ENCODE results near the gene LCE2B. TPM values are rescaled to one million over a fixed set of nuclear protein-coding genes. Genes with fewer than 3 reads are reported as not detected.
"Not testable (repeated sequence)": the region's sequence is repeated elsewhere in the genome, so short reads cannot be mapped to it uniquely, and the experiment has no call there.

The LCE2B gene
- total RNA-seq, 3 donors from 2014 or later: not detected

DNA sequence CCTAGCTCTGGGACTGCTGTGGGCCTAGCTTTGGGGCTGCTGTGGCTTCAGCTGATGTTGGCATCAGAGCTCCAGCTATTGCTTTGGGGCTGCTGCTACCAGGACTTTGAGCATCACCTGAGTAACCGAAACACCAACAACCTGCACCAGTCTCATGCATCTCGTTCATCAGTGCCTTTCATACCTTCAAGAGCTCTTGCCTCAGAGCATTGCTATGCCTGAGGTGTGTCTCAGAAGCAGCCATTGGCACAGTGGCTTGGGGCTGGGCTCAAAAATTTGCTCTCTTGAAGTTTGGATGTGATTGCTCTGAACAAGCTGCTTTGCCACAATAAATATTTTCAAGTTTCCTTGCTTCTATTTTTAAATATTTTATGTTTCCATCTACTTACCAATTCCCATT, 29.5 kb upstream of the LCE2B start:
- intact Hi-C loops (cut with DNase I; ENCODE audit: low total_unique reads): no loop called here
- Histone ChIP-seq H3K9me3 (no peaks in the 10 kb centered on the region), H3K27me3 (no peaks in the 10 kb centered on the region), H3K4me1 (no peaks in the 10 kb centered on the region), H3K27ac (no peak overlapping the region), H3K36me3 (no peaks in the 10 kb centered on the region), H3K4me3 (no peak overlapping the region)
- TF ChIP-seq POLR2A (IDR thresholded peaks at IDR 0.05) (no peak), POLR2AphosphoS5 (IDR thresholded peaks at IDR 0.05) (no peak), CTCF (IDR thresholded peaks at IDR 0.05) (no peak)
- no peak for DNase-seq (ENCODE audit: low spot score in 2 of 2)

GRCh38 chr1:152657677-152658076, 28.2 kb upstream of the LCE2B start:
- TF ChIP-seq POLR2A (IDR thresholded peaks at IDR 0.05): no peak
- TF ChIP-seq CTCF (IDR thresholded peaks at IDR 0.05): no peak
- no peak for TF ChIP-seq POLR2AphosphoS5 (IDR thresholded peaks at IDR 0.05)
- Histone ChIP-seq H3K27ac (no peak overlapping the region), H3K36me3 (no peaks in the 10 kb centered on the region), H3K4me1 (no peaks in the 10 kb centered on the region), H3K4me3 (no peak overlapping the region), H3K27me3 (no peaks in the 10 kb centered on the region), H3K9me3 (no peaks in the 10 kb centered on the region)
- intact Hi-C loops (cut with DNase I; ENCODE audit: low total_unique reads): no loop called here
- DNase-seq (ENCODE audit: low spot score in 2 of 2): no peak

DNA sequence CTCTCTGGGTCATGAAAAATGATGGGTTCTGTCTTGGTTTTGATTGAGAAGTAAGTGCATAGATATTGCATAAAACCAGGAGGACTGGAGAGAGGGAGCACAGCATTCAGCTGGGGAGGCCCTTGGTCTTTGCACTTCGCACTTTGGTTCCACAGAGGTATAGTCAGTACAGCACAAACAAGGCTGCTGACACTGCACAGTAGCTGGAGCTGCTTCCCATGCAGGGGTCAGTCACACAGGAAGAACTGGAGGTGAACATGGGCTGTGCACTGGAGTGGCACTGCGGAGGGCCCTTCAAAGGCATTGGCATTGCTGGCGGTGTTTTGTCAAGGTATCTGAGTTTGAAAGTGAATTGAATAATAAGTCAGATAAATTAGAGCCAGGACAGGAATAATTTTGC, 27.3 kb upstream of the LCE2B start:
- Histone ChIP-seq H3K27me3 (peaks cover 0 to 5% of the 10 kb centered on the region in 2 donors), H3K4me3 (no peak overlapping the region), H3K9me3 (no peaks in the 10 kb centered on the region), H3K27ac (no peak overlapping the region), H3K4me1 (no peaks in the 10 kb centered on the region), H3K36me3 (no peaks in the 10 kb centered on the region)
- no peak for DNase-seq (ENCODE audit: low spot score in 2 of 2)
- TF ChIP-seq POLR2AphosphoS5 (IDR thresholded peaks at IDR 0.05) (no peak), CTCF (IDR thresholded peaks at IDR 0.05) (no peak)
- intact Hi-C loops (cut with DNase I; ENCODE audit: low total_unique reads): no loop called here

- TF ChIP-seq CTCF (IDR thresholded peaks at IDR 0.05) (no peak), POLR2A (IDR thresholded peaks at IDR 0.05) (no peak), POLR2AphosphoS5 (IDR thresholded peaks at IDR 0.05) (no peak)
- Histone ChIP-seq H3K27me3 (peaks cover 2 to 5% of the 10 kb centered on the region in 2 donors), H3K4me1 (no peaks in the 10 kb centered on the region), H3K9me3 (no peaks in the 10 kb centered on the region), H3K27ac (no peak within 1 kb of the TSS), H3K4me3 (no peak within 1 kb of the TSS), H3K36me3 (no peaks in the 10 kb centered on the region)
- intact Hi-C loops (cut with DNase I; ENCODE audit: low total_unique reads): no loop called here
- no peak for DNase-seq (ENCODE audit: low spot score in 2 of 2)
These were observed 22.8 kb upstream of the LCE2B start, which contains the start of gene LCE2D for GRCh38 chr1:152663098-152663497. Gene LCE2D (plus strand): TSS chr1:152663380. CDS start chr1:152664106, 726 bp downstream.

GRCh38 chr1:152666171-152666570, 19.8 kb upstream of the LCE2B start:
- DNase-seq (ENCODE audit: low spot score in 2 of 2); H3K27ac ChIP-seq; H3K4me1 ChIP-seq; H3K4me3 ChIP-seq; H3K27me3 ChIP-seq; H3K9me3 ChIP-seq; intact Hi-C loops (cut with DNase I; ENCODE audit: low total_unique reads); H3K36me3 ChIP-seq: not testable (repeated sequence)

DNA sequence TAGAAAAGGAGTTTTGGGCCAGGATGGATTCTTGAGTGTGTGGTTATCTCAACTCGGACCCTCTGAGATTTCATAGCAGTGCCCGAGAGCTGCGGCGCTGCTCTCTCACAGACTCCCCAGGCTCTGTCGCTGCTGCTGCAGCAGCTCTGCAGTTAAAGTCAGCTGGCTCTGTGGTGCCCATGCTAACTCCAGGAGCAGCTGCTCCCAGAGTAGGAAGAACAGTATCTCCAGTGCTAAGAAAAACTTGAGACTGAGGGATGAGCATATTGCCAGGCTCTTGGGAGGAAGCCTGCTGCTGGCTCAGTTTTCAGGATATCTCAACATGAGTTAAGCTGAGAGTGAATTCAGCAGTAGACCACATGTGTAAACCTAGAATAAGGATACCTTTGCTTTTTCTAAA, 18.3 kb upstream of the LCE2B start:
- no peaks in the 10 kb centered on the region for H3K4me1 ChIP-seq
- intact Hi-C loops (cut with DNase I; ENCODE audit: low total_unique reads): no loop called here
- no peak overlapping the region for H3K27ac ChIP-seq
- H3K9me3 ChIP-seq: no peaks in the 10 kb centered on the region
- no peaks in the 10 kb centered on the region for H3K36me3 ChIP-seq
- peaks cover 2 to 5% of the 10 kb centered on the region in 2 donors for H3K27me3 ChIP-seq
- H3K4me3 ChIP-seq: no peak overlapping the region
- no peak for DNase-seq (ENCODE audit: low spot score in 2 of 2)
- TF ChIP-seq POLR2A (IDR thresholded peaks at IDR 0.05) (no peak), CTCF (IDR thresholded peaks at IDR 0.05) (no peak), POLR2AphosphoS5 (IDR thresholded peaks at IDR 0.05) (no peak)
